ENCODE measurements around the gene RAB28. TPM values are rescaled to one million over a fixed set of nuclear protein-coding genes. Genes with fewer than 3 reads are reported as not detected.

RAB28 gene
- total RNA-seq, 2 experiments from 2014 or later: 16.5 to 18.8 TPM

- ChIA-PET CTCF (interaction anchor here (0.6 kb wide), 1 partner anchor 372 kb away, joined by 3 read pairs; no protein-coding TSS in a partner anchor), POLR2A (no interaction called here)
- no peak for DNase-seq
- no peaks in the 10 kb centered on the region for H3K4me1 Mint-ChIP-seq (ENCODE audit: low read depth)
- H3K36me3 Mint-ChIP-seq: peaks cover 18% of the 10 kb centered on the region
- intact Hi-C loops (cut with micrococcal nuclease): no loop called here
- no peak overlapping the region for H3K27ac Mint-ChIP-seq
- H3K4me3 Mint-ChIP-seq: no peak overlapping the region
- H3K27me3 Mint-ChIP-seq: no peaks in the 10 kb centered on the region
- H3K9me3 Mint-ChIP-seq: peaks cover 5% of the 10 kb centered on the region
Observed at GRCh38 chr4:13322681-13323101, 161.4 kb downstream of the RAB28 start.

Other genes starting within 250 kb of the RAB28 start
- gene NKX3-2, start 60.2 kb upstream of the RAB28 start, total RNA-seq: not detected
- 10 to 100 TPM; 25.5 to 31.2 TPM for gene BOD1L1, start 143.4 kb upstream of the RAB28 start, total RNA-seq